GM23248 (cell line): ENCODE results near the gene PHKG2. TPM values are rescaled to one million over a fixed set of nuclear protein-coding genes. Genes with fewer than 3 reads are reported as not detected.

Experiments used
- DNase-seq: peaks from one replicate; pipeline ENCODE4 v3.0.0-alpha.2; 2015
- H2AFZ ChIP-seq: fragments of 200-600 bp; sonication (generic); 2 replicates; pipeline ENCODE4 v1.6.1; 2016; ENCODE audit warnings: antibody characterized with exemption
- H3F3A ChIP-seq: fragments of 200-600 bp; sonication (generic); 2 replicates; pipeline ENCODE4 v1.6.1; 2016; ENCODE audit warnings: mild to moderate bottlenecking, antibody characterized with exemption, mixed run types; ENCODE audit not compliant: insufficient read depth
- H3K27ac ChIP-seq: fragments of 200-600 bp; sonication (generic); 2 replicates; pipeline ENCODE4 v1.5.1; 2016; ENCODE audit warnings: mild to moderate bottlenecking
- H3K27me3 ChIP-seq: fragments of 200-600 bp; sonication (generic); replicated peaks from 2 replicates; pipeline ENCODE4 v1.6.1; 2016; ENCODE audit warnings: mild to moderate bottlenecking; ENCODE audit not compliant: insufficient read depth
- H3K36me3 ChIP-seq: fragments of 200-600 bp; sonication (generic); 2 replicates; pipeline ENCODE4 v1.6.1; 2016; ENCODE audit warnings: low read depth, mild to moderate bottlenecking
- H3K4me1 ChIP-seq: fragments of 200-600 bp; sonication (generic); 2 replicates; pipeline ENCODE4 v1.6.1; 2016; ENCODE audit warnings: mild to moderate bottlenecking; ENCODE audit not compliant: insufficient read depth
- H3K4me2 ChIP-seq: fragments of 200-600 bp; sonication (generic); one replicate; pipeline ENCODE4 v1.6.1; 2016; ENCODE audit warnings: mild to moderate bottlenecking; ENCODE audit not compliant: unreplicated experiment
- H3K4me3 ChIP-seq: fragments of 200-600 bp; sonication (generic); 2 replicates; pipeline ENCODE4 v1.5.1; 2016; ENCODE audit warnings: mild to moderate bottlenecking
- H3K79me2 ChIP-seq: fragments of 200-600 bp; sonication (generic); 2 replicates; pipeline ENCODE4 v1.6.1; 2016; ENCODE audit warnings: mild to moderate bottlenecking; ENCODE audit not compliant: insufficient read depth
- H3K9ac ChIP-seq: fragments of 200-600 bp; sonication (generic); 2 replicates; pipeline ENCODE4 v1.6.1; 2016; ENCODE audit warnings: mild to moderate bottlenecking
- H3K9me2 ChIP-seq: fragments of 200-600 bp; sonication (generic); 2 replicates; pipeline ENCODE4 v1.6.1; 2016; ENCODE audit warnings: mixed run types, mild to moderate bottlenecking, moderate library complexity; ENCODE audit not compliant: insufficient read depth
- H3K9me3 ChIP-seq: fragments of 200-600 bp; sonication (generic); one replicate; pipeline ENCODE4 v1.6.1; 2017; ENCODE audit warnings: low read depth
- H4K20me1 ChIP-seq: fragments of 200-600 bp; sonication (generic); 2 replicates; pipeline ENCODE4 v1.6.0; 2016; ENCODE audit not compliant: insufficient read depth
- EZH2 ChIP-seq: fragments of 200-600 bp; sonication (generic); IDR thresholded peaks from 2 replicates; pipeline ENCODE4 v1.6.1; 2018; ENCODE audit warnings: antibody characterized with exemption, mild to moderate bottlenecking; ENCODE audit not compliant: insufficient read depth, poor library complexity, severe bottlenecking
- EZH2phosphoT487 ChIP-seq: fragments of 200-600 bp; sonication (generic); IDR thresholded peaks from 2 replicates; pipeline ENCODE4 v1.6.1; 2018; ENCODE audit warnings: antibody characterized with exemption, moderate library complexity, mild to moderate bottlenecking, low read depth; ENCODE audit not compliant: insufficient read depth
- WGBS, 2 experiments: methylation state at CpG; one replicate each; pipeline ENCODE4 v1.1.6; 2015 to 2017; ENCODE audit warnings: low lambda C conversion rate in 2 of 2, low coverage in 1 of 2; ENCODE audit errors: missing lambda C conversion rate in 2 of 2; 5-methylcytosine and 5-hydroxymethylcytosine counted together
- in situ Hi-C: fragments of 300-500 bp; cut with MboI; formaldehyde crosslinking; loops from 2 replicates; pipeline ENCODE4 v1.15.0; 2020
- polyA plus RNA-seq: library from polyadenylated mRNA; unstranded; fragments of >200 nt; fragmentation: Nextera tagmentation; extraction: Ambion mirVana; gene quantifications from 2 replicates; pipeline ENCODE4 v1.2.1, GENCODE V29; 2016
- total RNA-seq: library from RNA; depleted of rRNA; stranded (reverse); fragments of >200 nt; shearing (Covaris generic); gene quantifications from 2 replicates; pipeline ENCODE4 v1.2.3, GENCODE V29; 2014

PHKG2 gene
- total and polyA plus RNA-seq, 2 experiments from 2014 or later, result 12.5 to 17.0 TPM

DNA sequence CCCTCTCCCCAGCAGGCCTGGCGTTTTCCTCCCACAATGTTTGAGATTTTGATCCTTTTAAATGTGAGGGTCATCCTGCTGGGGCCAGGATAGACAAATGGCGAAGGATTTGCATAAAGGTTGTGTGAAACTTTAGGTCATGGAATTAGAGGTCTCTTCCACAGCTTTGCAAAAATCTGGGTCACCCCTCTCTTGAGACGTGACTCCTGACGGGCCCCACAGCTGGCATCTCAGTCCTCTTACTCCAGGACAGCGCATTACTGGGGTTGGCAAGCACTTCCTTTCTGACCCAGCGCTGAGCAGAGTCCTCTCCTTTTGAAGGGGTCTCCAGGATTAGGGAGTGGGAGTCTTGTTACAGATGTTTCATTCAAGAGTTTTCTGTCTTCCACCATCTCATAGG, 31.4 kb downstream of the PHKG2 start:
- TF ChIP-seq EZH2, result no peak
- no peak for TF ChIP-seq EZH2phosphoT487
- no peaks in the 10 kb centered on the region for H4K20me1 ChIP-seq
- no peak overlapping the region for H2AFZ ChIP-seq
- H3K9ac ChIP-seq, result no peak overlapping the region
- H3K4me3 ChIP-seq, result no peak overlapping the region
- H3F3A ChIP-seq, result peaks cover 10% of the 10 kb centered on the region; the same call in 1 of the 2 replicates
- no peaks in the 10 kb centered on the region for H3K9me3 ChIP-seq
- no peak overlapping the region for H3K27ac ChIP-seq
- H3K79me2 ChIP-seq, result peaks cover 10% of the 10 kb centered on the region
- in situ Hi-C loops, result no loop called here
- H3K4me1 ChIP-seq, result peaks cover 9% of the 10 kb centered on the region; the same call in 1 of the 2 replicates
- no peaks in the 10 kb centered on the region for H3K36me3 ChIP-seq
- no peaks in the 10 kb centered on the region for H3K27me3 ChIP-seq
- DNase-seq, result no peak
- H3K9me2 ChIP-seq, result no peaks in the 10 kb centered on the region
- no peak overlapping the region for H3K4me2 ChIP-seq
- WGBS, 2 experiments, result 84 to 86% methylated on average over 6 of the region's 6 CpGs

DNA sequence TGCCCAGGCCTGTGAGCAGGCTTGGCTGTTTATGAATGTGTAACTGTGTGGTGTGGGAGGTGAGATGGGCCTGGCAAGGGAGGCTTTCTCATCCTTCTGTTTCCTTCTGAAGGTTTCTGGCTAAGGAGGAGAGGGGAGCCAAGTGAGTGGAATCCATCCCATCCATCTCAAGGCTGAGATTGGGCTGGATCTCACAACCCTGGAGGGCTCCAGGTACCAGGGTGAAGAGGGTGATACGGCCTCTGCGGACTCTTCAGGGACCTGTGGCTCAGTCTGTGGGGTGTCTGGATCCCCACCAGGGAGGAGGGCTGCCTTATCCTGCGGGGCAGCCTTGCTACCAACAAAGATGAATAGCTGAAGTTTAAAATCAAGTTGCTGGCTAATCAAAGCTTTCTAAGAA, 31.8 kb downstream of the PHKG2 start:
- H3K4me1 ChIP-seq, result peaks cover 5% of the 10 kb centered on the region; the same call in 1 of the 2 replicates
- H3F3A ChIP-seq, result peaks cover 6% of the 10 kb centered on the region; the same call in 1 of the 2 replicates
- H3K4me3 ChIP-seq, result no peak overlapping the region
- 69% methylated on average over 3 of the region's 3 CpGs for WGBS, 2 experiments
- H3K9ac ChIP-seq, result no peak overlapping the region
- H2AFZ ChIP-seq, result no peak overlapping the region
- no peaks in the 10 kb centered on the region for H3K36me3 ChIP-seq
- no peak overlapping the region for H3K4me2 ChIP-seq
- H3K27ac ChIP-seq, result no peak overlapping the region
- no peaks in the 10 kb centered on the region for H4K20me1 ChIP-seq
- peaks cover 14% of the 10 kb centered on the region for H3K79me2 ChIP-seq
- H3K27me3 ChIP-seq, result no peaks in the 10 kb centered on the region
- H3K9me3 ChIP-seq, result no peaks in the 10 kb centered on the region
- TF ChIP-seq EZH2phosphoT487, result no peak
- no peak for TF ChIP-seq EZH2
- no peak for DNase-seq
- in situ Hi-C loops, result no loop called here
- no peaks in the 10 kb centered on the region for H3K9me2 ChIP-seq

DNA sequence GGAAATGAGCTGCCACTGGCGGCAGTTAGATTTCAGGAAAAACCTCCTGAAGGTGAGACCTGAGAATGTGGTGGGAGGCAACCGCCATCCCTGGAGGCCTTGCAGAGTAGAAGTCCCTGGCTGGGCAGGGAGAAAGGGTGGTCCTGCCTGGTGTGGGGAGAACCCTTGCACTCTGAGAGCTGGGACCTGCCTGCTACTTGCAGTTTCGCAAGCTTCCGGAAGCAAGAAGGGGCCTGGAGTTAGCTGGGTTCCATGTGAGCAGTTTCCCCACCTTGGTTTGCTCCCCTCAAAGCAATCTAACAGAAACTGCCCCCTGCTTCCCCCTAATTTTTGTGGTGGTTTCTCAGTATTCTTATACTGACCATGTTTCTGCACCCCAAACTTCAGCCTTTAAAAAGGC, 32.3 kb downstream of the PHKG2 start:
- H3K9me3 ChIP-seq, result no peaks in the 10 kb centered on the region
- no peak overlapping the region for H3K27ac ChIP-seq
- TF ChIP-seq EZH2, result no peak
- no peak for TF ChIP-seq EZH2phosphoT487
- H2AFZ ChIP-seq, result no peak overlapping the region
- H3K4me3 ChIP-seq, result no peak overlapping the region
- H3K9me2 ChIP-seq, result no peaks in the 10 kb centered on the region
- DNase-seq, result no peak
- 93 to 97% methylated on average over 4 of the region's 4 CpGs for WGBS, 2 experiments
- H4K20me1 ChIP-seq, result no peaks in the 10 kb centered on the region
- H3K9ac ChIP-seq, result no peak overlapping the region
- H3K4me2 ChIP-seq, result no peak overlapping the region
- peaks cover 5% of the 10 kb centered on the region; the same call in 1 of the 2 replicates for H3F3A ChIP-seq
- in situ Hi-C loops, result no loop called here
- peaks cover 4% of the 10 kb centered on the region; the same call in 1 of the 2 replicates for H3K4me1 ChIP-seq
- peaks cover 19% of the 10 kb centered on the region for H3K79me2 ChIP-seq
- H3K27me3 ChIP-seq, result no peaks in the 10 kb centered on the region
- no peaks in the 10 kb centered on the region for H3K36me3 ChIP-seq

GRCh38 chr16:30782486-30783279, 34.5 kb downstream of the PHKG2 start:
- Histone ChIP-seq H3K27me3 (no peaks in the 10 kb centered on the region), H3K36me3 (no peaks in the 10 kb centered on the region), H3K9ac (no peak overlapping the region), H3K27ac (no peak overlapping the region), H3K9me2 (no peaks in the 10 kb centered on the region), H3K9me3 (no peaks in the 10 kb centered on the region), H3K4me1 (no peaks in the 10 kb centered on the region; the same call in 1 of the 2 replicates), H3K4me2 (no peak overlapping the region), H3F3A (no peaks in the 10 kb centered on the region), H2AFZ (no peak overlapping the region), H4K20me1 (no peaks in the 10 kb centered on the region), H3K4me3 (no peak overlapping the region), H3K79me2 (peaks cover 30% of the 10 kb centered on the region)
- 96% methylated on average over 54 to 63 of the region's 63 CpGs for WGBS, 2 experiments
- DNase-seq, result no peak
- no peak for TF ChIP-seq EZH2
- no peak for TF ChIP-seq EZH2phosphoT487
- in situ Hi-C loops, result no loop called here
